HG02840 (cell line): ENCODE data around the gene LMNB1.
"Not testable (repeated sequence)": the region's sequence is repeated elsewhere in the genome, so short reads cannot be mapped to it uniquely, and the experiment has no call there.

ENCODE experiments used
- ATAC-seq: cut with Tn5 transposase; IDR thresholded peaks from one replicate; pipeline ENCODE4 v1.9.1; 2021; ENCODE audit warnings: mild to moderate bottlenecking, moderate library complexity, moderate number of reproducible peaks; ENCODE audit not compliant: unreplicated experiment, low FRiP score

LMNB1 gene

GRCh38 chr5:126852841-126853271, 75.9 kb downstream of the LMNB1 start:
- no peak for ATAC-seq

GRCh38 chr5:126853541-126854307, 76.8 kb downstream of the LMNB1 start:
- not testable (repeated sequence) for ATAC-seq

GRCh38 chr5:126854526-126855110, 77.7 kb downstream of the LMNB1 start:
- ATAC-seq = no peak

- no peak for ATAC-seq
These were observed 78.3 kb downstream of the LMNB1 start for GRCh38 chr5:126855266-126855665.

GRCh38 chr5:126857472-126858410, 80.8 kb downstream of the LMNB1 start:
- no peak for ATAC-seq

- ATAC-seq = no peak
These were observed 81.5 kb downstream of the LMNB1 start for GRCh38 chr5:126858441-126858840.

- ATAC-seq = no peak
These were observed 86.5 kb downstream of the LMNB1 start for GRCh38 chr5:126863402-126863801.

GRCh38 chr5:126864042-126864688, 87.2 kb downstream of the LMNB1 start:
- ATAC-seq = no peak

- no peak for ATAC-seq
These were observed 88.4 kb downstream of the LMNB1 start for GRCh38 chr5:126865299-126865698.

- ATAC-seq = no peak
These were observed 90.1 kb downstream of the LMNB1 start for GRCh38 chr5:126866851-126867636.

- ATAC-seq = no peak
These were observed 91.5 kb downstream of the LMNB1 start for GRCh38 chr5:126868338-126869004.

- peak; percentile 72 for ATAC-seq
These were observed 92.1 kb downstream of the LMNB1 start for GRCh38 chr5:126869005-126869451.

GRCh38 chr5:126871441-126871840, 94.5 kb downstream of the LMNB1 start:
- ATAC-seq = no peak

- no peak for ATAC-seq
These were observed 95.8 kb downstream of the LMNB1 start for GRCh38 chr5:126872561-126873354.

GRCh38 chr5:126875303-126875785, 98.4 kb downstream of the LMNB1 start:
- no peak for ATAC-seq

- no peak for ATAC-seq
These were observed 100.7 kb downstream of the LMNB1 start for GRCh38 chr5:126877602-126878001.

GRCh38 chr5:126878085-126878484, 101.1 kb downstream of the LMNB1 start:
- no peak for ATAC-seq

GRCh38 chr5:126878634-126879033, 101.7 kb downstream of the LMNB1 start:
- no peak for ATAC-seq
